MG63 (cell line): Measurements from ENCODE around the gene TBCD. TPM values are rescaled to one million over a fixed set of nuclear protein-coding genes. Genes with fewer than 3 reads are reported as not detected.

Source experiments
- DNase-seq: peaks from one replicate; pipeline ENCODE4 v3.0.0-alpha.2; 2020
- H3K27me3 ChIP-seq: fragments of 250-450 bp; sonication (Bioruptor Pico); 2 replicates; pipeline ENCODE4 v1.5.1; 2020; ENCODE audit warnings: mild to moderate bottlenecking, moderate library complexity
- H3K36me3 ChIP-seq: fragments of 250-450 bp; sonication (Bioruptor Pico); 2 replicates; pipeline ENCODE4 v1.5.1; 2020; ENCODE audit warnings: mild to moderate bottlenecking, moderate library complexity
- H3K4me3 ChIP-seq: fragments of 250-450 bp; sonication (Bioruptor Pico); 2 replicates; pipeline ENCODE4 v1.5.1; 2020; ENCODE audit warnings: mild to moderate bottlenecking, moderate library complexity
- H3K9me3 ChIP-seq: fragments of 250-450 bp; sonication (Bioruptor Pico); 2 replicates; pipeline ENCODE4 v1.5.1; 2020; ENCODE audit warnings: mild to moderate bottlenecking, moderate library complexity
- total RNA-seq: library from RNA; depleted of rRNA; stranded (reverse); fragments of >200 nt; shearing (Covaris generic); gene quantifications from 2 replicates; pipeline ENCODE4 v1.2.3, GENCODE V29; 2014; ENCODE audit warnings: low replicate concordance

TBCD gene
- total RNA-seq, 1 experiment from 2014 or later: 73.6 TPM

DNA sequence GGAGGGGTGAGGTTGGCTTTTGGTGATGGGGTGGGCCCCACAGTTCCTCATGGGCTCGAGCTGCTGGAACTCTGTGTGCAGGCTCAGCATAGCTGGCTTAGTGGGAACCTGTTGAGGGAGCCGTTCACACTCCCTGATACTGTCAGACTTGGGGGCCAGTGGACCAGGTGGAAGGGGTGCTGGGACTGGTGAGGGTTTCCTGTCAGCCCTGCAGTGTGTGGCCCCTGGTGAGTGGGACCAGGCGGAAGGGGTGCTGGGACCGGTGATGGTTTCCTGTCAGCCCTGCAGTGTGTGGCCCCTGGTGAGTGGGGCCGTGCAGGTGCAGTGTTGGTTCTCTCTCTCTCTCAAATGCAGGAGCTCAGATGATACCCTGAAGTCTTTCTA lies 133.1 kb downstream of the TBCD start:
- H3K36me3 ChIP-seq: peaks cover 7% of the 10 kb centered on the region
- H3K9me3 ChIP-seq: no peaks in the 10 kb centered on the region
- no peak overlapping the region for H3K4me3 ChIP-seq
- DNase-seq: no peak
- no peaks in the 10 kb centered on the region for H3K27me3 ChIP-seq

GRCh38 chr17:82887255-82888164 lies 135.6 kb downstream of the TBCD start:
- Histone ChIP-seq H3K36me3 (peaks cover 8% of the 10 kb centered on the region), H3K27me3 (no peaks in the 10 kb centered on the region), H3K4me3 (no peak overlapping the region), H3K9me3 (no peaks in the 10 kb centered on the region)
- no peak for DNase-seq

DNA sequence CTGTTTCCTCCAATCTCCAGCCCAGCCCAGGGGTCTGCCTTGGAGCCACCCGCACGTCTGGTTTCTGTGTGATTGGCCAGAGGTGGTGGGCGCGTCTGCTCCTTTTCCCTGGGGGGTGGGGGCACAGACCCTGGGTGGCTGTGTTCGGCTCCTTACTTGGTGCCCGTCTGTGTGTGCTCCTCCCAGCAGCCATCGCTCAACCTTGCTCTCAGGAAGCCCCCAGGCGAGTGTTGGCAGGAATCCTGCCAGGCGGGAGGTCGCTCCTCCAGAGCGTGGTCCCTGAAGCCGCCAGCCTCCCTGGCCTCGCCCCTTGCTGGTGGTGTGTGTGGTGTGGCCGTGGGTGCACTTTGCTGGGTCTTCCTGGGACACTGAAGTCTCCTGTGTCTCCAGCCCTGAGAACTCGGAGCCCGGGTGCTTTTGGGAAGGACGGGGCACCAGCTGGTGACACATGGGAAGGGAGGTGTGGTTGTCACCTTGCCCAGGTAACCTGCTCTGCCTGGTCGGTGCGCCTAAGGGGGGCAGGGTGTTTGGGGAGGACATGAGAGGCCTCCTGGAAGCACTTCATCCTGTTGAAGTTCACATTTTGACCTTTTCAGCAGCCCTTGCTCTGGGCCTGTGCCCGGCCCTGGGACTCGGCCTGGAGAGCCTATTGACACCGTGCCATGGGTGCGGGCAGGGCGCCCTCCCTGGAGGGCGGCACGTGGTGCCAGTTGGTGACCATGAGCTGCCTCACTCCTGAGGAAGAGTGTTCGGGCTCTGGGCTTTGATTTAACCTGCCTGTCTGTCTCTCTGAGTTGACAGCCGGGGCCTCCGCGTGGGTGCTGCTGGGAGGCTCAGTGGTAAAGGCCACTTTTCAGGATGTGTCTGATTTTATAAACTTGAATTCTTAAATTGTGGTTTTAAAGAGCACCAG lies 137.0 kb downstream of the TBCD start:
- DNase-seq: peak; percentile 40
- Histone ChIP-seq H3K27me3 (no peaks in the 10 kb centered on the region), H3K36me3 (peaks cover 15% of the 10 kb centered on the region), H3K4me3 (no peak overlapping the region), H3K9me3 (no peaks in the 10 kb centered on the region)

DNA sequence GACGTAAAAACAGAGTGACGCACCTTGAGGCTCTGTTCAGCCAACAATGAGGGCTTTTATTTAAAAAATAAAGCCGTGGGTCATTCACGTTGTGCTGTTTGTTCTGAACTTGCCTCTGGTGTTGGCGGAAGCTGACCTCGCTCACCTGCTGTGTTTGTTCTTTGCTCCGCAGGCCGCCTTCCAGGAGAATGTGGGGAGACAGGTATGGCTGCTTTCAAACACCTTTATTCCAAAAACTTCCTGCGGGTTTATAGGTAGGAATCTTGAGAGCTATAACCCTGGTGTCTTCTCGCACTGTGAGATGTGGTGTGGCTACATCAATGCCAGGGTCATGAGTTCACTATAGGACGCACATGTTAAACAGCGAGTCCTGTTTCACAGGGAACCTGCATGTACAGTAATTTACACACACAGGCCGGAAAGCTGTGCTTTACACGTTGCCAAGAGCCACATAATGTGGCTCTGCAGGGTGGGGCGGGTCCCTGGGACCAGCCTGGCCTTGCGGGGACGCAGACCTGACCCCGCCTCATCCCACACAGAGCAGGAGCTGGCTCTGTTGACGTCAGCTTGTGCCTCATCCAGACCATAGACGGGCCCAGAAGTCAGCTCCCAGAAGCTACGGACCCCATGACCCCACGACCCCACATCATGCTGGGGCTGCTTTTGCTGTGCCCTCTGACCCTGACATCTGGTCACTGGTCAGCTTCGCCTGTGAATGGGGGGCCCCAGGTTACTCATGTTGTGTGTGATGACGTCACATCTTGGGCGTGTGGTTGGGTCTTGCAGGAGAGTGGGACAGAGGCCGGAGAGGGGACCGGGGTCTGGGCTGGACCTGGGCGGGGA lies 137.9 kb downstream of the TBCD start:
- Histone ChIP-seq H3K27me3 (no peaks in the 10 kb centered on the region), H3K36me3 (peaks cover 15% of the 10 kb centered on the region), H3K4me3 (no peak overlapping the region), H3K9me3 (no peaks in the 10 kb centered on the region)
- no peak for DNase-seq

DNA sequence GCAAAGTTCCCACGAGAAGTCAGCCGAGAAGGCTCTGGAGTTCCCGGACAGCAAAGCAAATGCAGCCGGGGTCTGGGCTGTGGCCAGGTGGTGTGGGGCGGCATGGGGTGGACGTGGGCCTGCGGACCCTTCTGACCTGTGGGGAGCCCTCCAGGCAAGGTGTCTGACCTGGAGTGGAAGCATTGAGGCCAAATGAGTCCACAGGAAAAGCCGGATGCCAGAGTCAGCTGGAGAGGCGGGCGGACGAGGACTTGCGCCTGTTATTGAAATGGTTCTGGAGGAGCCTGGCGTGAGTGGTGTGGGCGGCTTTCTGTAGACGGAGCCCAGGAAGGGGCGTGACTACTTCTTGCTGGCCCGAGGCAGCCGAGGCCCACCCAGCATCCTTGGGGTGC lies 138.5 kb downstream of the TBCD start:
- Histone ChIP-seq H3K36me3 (peaks cover 15% of the 10 kb centered on the region), H3K27me3 (no peaks in the 10 kb centered on the region), H3K4me3 (no peak overlapping the region), H3K9me3 (no peaks in the 10 kb centered on the region)
- DNase-seq: no peak

- Histone ChIP-seq H3K36me3 (peaks cover 12% of the 10 kb centered on the region), H3K9me3 (no peaks in the 10 kb centered on the region), H3K4me3 (no peak overlapping the region), H3K27me3 (no peaks in the 10 kb centered on the region)
- DNase-seq: no peak
Measured at GRCh38 chr17:82890926-82891678, 139.2 kb downstream of the TBCD start.

DNA sequence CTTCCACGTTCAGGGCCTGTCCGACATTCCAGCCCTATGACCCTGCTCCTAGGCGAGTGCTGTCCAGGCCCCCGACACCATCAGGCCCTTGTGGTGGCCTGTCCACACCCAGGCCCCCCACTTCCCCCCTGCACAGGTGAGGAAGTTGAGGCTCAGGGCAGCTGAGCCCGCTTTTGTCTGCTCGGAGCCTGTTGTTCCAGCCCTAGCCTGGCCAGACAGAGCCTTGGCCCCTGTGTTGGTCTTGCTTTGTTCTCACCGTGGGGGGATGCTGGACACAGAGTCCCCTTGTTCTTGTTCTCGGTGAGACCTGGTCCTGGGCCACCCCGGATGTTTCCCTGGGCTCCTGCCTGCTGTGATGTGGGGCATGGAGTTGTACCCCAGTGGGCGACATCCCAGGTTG lies 140.0 kb downstream of the TBCD start:
- DNase-seq: no peak
- no peaks in the 10 kb centered on the region for H3K9me3 ChIP-seq

DNA sequence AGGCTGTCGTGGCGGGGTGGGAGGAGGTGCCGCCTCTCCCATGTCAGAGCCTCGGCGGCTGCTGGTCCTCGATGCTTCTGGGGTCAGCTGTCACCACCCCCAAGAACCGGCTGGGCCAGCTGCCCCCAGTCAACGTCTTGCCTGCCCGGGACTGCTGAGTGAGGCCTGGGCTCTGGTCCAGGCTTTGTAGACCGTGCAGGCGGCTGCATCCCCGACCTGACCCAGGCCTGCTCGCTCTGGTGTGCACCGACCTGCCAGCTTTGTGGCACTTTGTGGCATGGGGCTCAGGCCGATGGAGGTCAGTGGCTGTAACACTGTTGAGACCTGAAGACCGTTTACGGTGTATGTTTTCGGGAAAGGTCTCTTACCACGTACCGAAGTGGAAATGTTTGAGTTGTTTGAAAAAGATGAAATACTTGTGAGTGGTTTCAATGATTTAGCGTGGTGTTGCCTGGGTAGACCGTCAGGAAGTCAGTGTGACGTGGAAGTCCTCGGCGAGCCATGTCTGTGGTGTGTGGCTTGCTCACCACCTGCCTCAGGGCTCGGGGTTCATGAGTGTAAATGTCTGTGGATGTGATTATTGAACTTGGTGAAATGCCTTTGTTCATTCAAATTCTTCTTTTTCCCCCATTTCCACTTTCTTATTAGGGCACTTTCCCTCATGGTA lies 141.2 kb downstream of the TBCD start:
- DNase-seq: no peak
- Histone ChIP-seq H3K9me3 (no peaks in the 10 kb centered on the region), H3K27me3 (no peaks in the 10 kb centered on the region), H3K4me3 (no peak overlapping the region), H3K36me3 (peaks cover 9% of the 10 kb centered on the region)

More for the DNA sequence above, 140.0 kb downstream of the TBCD start:
- peaks cover 12% of the 10 kb centered on the region for H3K36me3 ChIP-seq
- H3K27me3 ChIP-seq: no peaks in the 10 kb centered on the region
- H3K4me3 ChIP-seq: no peak overlapping the region

GRCh38 chr17:82893779-82894178 lies 141.9 kb downstream of the TBCD start:
- H3K9me3 ChIP-seq: no peaks in the 10 kb centered on the region
- H3K36me3 ChIP-seq: peaks cover 9% of the 10 kb centered on the region
- H3K4me3 ChIP-seq: no peak overlapping the region
- DNase-seq: no peak
- H3K27me3 ChIP-seq: no peaks in the 10 kb centered on the region

DNA sequence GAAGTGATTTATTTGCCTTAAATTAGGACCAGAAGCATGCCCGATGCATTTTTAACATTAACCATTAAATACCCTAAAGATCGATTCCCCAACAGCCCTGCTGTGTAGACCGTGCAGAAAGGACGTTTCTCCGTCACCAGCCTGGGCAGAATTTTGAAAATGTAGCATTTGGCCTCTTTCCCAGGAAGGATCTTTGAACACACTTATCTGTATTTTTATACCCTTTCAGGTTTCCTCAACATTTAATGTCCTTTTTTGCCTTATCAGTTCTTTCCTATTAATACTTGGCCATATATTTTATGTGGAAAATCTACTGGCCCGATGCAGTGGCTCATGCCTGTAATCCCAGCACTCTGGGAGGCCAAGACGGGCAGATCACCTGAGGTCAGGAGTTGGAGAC lies 142.5 kb downstream of the TBCD start:
- Histone ChIP-seq H3K4me3 (no peak overlapping the region), H3K9me3 (no peaks in the 10 kb centered on the region), H3K27me3 (no peaks in the 10 kb centered on the region), H3K36me3 (peaks cover 9% of the 10 kb centered on the region)
- DNase-seq: no peak

- Histone ChIP-seq H3K36me3 (peaks cover 7% of the 10 kb centered on the region), H3K27me3 (no peaks in the 10 kb centered on the region), H3K4me3 (no peak overlapping the region), H3K9me3 (no peaks in the 10 kb centered on the region)
- no peak for DNase-seq
Measured at GRCh38 chr17:82895087-82895486, 143.2 kb downstream of the TBCD start.

DNA sequence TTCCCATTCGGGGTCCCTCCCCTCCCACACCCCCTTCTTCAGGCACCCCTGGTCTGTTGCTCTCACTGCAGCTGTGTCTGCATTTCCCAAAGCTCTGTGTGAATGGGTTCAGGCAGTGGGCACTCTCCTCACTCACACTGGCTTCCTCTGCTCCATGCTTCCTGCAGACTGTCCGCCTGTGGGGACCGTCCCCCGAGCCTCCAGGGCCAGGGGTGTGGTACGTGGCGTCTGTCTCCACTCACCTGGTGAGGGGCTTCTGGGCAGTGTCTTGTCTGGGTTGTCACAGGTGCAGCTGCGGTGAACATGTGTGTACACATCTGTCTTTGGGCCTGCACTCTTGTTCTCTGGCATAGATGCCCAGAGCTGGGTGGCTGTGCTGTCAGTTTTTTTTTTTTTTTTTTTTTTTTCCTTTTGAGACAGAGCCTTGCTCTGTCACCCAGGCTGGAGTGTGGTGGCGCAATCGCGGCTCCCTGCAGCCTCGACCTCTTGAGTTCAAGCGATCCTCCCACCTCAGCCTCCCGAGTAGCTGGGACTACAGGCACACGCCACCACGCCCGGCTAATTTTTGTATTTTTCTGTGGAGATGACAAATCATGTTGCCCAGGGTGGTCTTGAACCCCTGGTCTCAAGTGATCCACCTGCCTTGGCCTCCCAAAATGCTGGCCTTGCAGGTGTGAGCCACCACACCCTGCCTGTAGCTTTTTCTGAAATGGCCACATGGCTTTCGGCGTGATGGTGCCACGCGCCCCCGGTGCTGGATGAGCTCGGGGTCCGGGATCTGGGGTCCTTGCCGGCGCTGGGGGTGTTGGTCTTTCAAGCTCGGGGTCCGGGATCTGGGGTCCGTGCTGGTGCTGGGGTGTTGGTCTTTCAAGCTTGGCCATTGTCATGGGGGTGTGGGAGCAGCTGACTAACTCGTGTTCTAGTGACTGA lies 144.5 kb downstream of the TBCD start:
- DNase-seq: no peak
- no peaks in the 10 kb centered on the region for H3K27me3 ChIP-seq

GRCh38 chr17:82897514-82898249 lies 145.8 kb downstream of the TBCD start:
- DNase-seq: no peak
- no peaks in the 10 kb centered on the region for H3K9me3 ChIP-seq

More for the DNA sequence above, 144.5 kb downstream of the TBCD start:
- H3K36me3 ChIP-seq: peaks cover 7% of the 10 kb centered on the region
- H3K4me3 ChIP-seq: no peak overlapping the region
- no peaks in the 10 kb centered on the region for H3K9me3 ChIP-seq

GRCh38 chr17:82898976-82899514 lies 147.2 kb downstream of the TBCD start:
- H3K9me3 ChIP-seq: no peaks in the 10 kb centered on the region
- peaks cover 8% of the 10 kb centered on the region for H3K36me3 ChIP-seq
- DNase-seq: no peak
- no peak overlapping the region for H3K4me3 ChIP-seq
- H3K27me3 ChIP-seq: no peaks in the 10 kb centered on the region

More at GRCh38 chr17:82897514-82898249, 145.8 kb downstream of the TBCD start:
- Histone ChIP-seq H3K27me3 (no peaks in the 10 kb centered on the region), H3K36me3 (peaks cover 14% of the 10 kb centered on the region), H3K4me3 (no peak overlapping the region)
